HepG2 (cell line): ENCODE measurements around the gene ZCCHC9. TPM values are rescaled to one million over a fixed set of nuclear protein-coding genes. Genes with fewer than 3 reads are reported as not detected.

Experiments
- CREM ChIP-seq, 2 experiments: sonication (generic) in 1 of 2; formaldehyde crosslinking in 1 of 2; IDR thresholded peaks; 2 replicates each; pipeline versions ENCODE4 v1.4.0 to v1.6.1; 2016 to 2020; ENCODE audit warnings: antibody characterized with exemption in 1 of 2, mild to moderate bottlenecking in 1 of 2, missing genetic modification reagents in 1 of 2
- JUNB ChIP-seq: sonication (generic); formaldehyde crosslinking; IDR thresholded peaks from 2 replicates; pipeline ENCODE4 v1.8.0; 2022; ENCODE audit warnings: missing genetic modification reagents, mild to moderate bottlenecking, borderline replicate concordance
- KLF13 ChIP-seq: sonication (generic); formaldehyde crosslinking; IDR thresholded peaks from 2 replicates; pipeline ENCODE4 v1.4.0; 2020; ENCODE audit warnings: mild to moderate bottlenecking, missing genetic modification reagents
- SMC3 ChIP-seq: IDR thresholded peaks from 2 replicates; pipeline ENCODE4 v1.6.1; 2011; ENCODE audit warnings: low read length, improper control_type of control experiment
- SOX13 ChIP-seq, 3 experiments: fragments of 450-650 bp in 1 of 3; sonication (generic) in 1 of 3; formaldehyde crosslinking in 1 of 3; IDR thresholded peaks in 2 of 3; conservative IDR thresholded peaks in 1 of 3; 2 replicates each; pipeline versions ENCODE4 v1.5.0 to v1.6.1; 2016 to 2020; ENCODE audit warnings: antibody characterized with exemption in 1 of 3, mild to moderate bottlenecking in 1 of 3, missing compliant biosample characterization in 1 of 3, missing genetic modification reagents in 1 of 3, moderate library complexity in 1 of 3
- ZNF253 ChIP-seq: sonication (generic); formaldehyde crosslinking; IDR thresholded peaks from 2 replicates; pipeline ENCODE4 v1.8.0; 2022; ENCODE audit warnings: mild to moderate bottlenecking, missing genetic modification reagents, borderline replicate concordance
- ZNF343 ChIP-seq: sonication (generic); formaldehyde crosslinking; IDR thresholded peaks from 2 replicates; pipeline ENCODE4 v1.4.0; 2020; ENCODE audit warnings: mild to moderate bottlenecking, missing genetic modification reagents
- ZNF570 ChIP-seq: sonication (generic); formaldehyde crosslinking; IDR thresholded peaks from 2 replicates; pipeline ENCODE4 v1.4.0; 2020; ENCODE audit warnings: mild to moderate bottlenecking, missing genetic modification reagents, borderline replicate concordance
- polyA plus RNA-seq, 8 experiments: library from polyadenylated mRNA; depleted of rRNA in 3 of 8; stranded (reverse) in 7 of 8; unstranded in 1 of 8; fragments of >200 nt; fragmentation: Illumina TruSeq in 4 of 8; extraction: Trizol in 4 of 8; gene quantifications; 2 replicates each; pipeline versions ENCODE4 v1.2.1 to v1.2.3, GENCODE V29; 2011 to 2016; ENCODE audit warnings: low read depth in 4 of 8, missing spikeins in 1 of 8, mixed read lengths in 1 of 8; ENCODE audit not compliant: insufficient read depth in 1 of 8
- total RNA-seq, 5 experiments: library from RNA; depleted of rRNA; stranded (reverse); fragments of >200 nt; fragmentation: Illumina TruSeq; extraction: Trizol; gene quantifications; 2 replicates each; pipeline ENCODE4 v1.2.3, GENCODE V29; 2016; ENCODE audit warnings: low read depth in 1 of 5
- TF ChIP-seq, protein P1 (sequence below): sonication (generic); formaldehyde crosslinking; IDR thresholded peaks from 2 replicates; pipeline ENCODE4 v1.4.0; 2020; ENCODE audit warnings: mild to moderate bottlenecking, missing genetic modification reagents
- TF ChIP-seq, protein P2 (sequence below): conservative IDR thresholded peaks from 2 replicates; pipeline ENCODE4 v1.6.1; 2018; ENCODE audit warnings: missing genetic modification reagents
- TF ChIP-seq, protein P3 (sequence below): sonication (generic); formaldehyde crosslinking; IDR thresholded peaks from 2 replicates; pipeline ENCODE4 v1.4.0; 2020; ENCODE audit warnings: missing genetic modification reagents
- TF ChIP-seq, protein P4 (sequence below): sonication (generic); formaldehyde crosslinking; IDR thresholded peaks from 2 replicates; pipeline ENCODE4 v1.5.0; 2020; ENCODE audit warnings: missing genetic modification reagents
- TF ChIP-seq, protein P5 (sequence below): sonication (generic); formaldehyde crosslinking; IDR thresholded peaks from 2 replicates; pipeline ENCODE4 v1.5.0; 2020; ENCODE audit warnings: missing genetic modification reagents

The ZCCHC9 gene
- total and polyA plus RNA-seq, 2 of the 13 experiments (the other 11 are each of a cell fraction or from before 2014, with no cell fraction given): 28.7 to 52.5 TPM

DNA sequence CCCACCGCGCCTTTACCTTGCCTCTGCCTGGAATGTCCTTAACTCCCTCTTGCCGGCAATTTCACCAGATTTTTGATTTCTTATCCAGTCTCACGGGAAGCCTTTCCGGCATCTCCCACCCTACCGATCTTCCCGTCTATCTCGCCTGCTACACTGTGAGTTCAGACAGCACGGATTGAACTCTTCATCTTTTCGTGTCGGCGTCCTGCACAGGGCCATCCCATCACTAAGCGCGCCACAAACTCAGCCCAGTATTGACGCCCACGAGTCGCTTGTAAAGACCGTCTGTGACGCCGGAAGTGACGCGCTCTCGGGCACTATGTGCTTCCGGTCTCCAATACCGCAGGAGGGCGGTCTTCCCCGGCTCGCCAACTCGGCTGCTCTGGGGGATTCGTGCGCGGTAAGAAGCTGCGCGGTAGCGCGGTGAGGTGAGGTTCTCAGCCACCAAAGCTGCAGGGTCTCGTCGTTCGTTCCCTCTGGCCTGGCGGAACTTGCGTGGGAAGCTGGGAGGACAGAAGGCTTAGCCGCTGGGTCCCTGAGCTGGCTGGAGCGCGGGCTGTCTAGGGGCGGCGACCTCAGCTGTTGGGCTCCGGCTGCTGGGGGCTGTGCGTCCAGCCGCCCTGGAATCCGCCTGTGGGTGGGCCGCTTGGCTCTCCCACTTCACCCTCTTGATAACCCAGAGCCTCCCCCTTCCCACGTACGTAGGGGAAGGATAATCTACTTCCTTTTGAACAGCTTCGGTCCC is at the start of gene ZCCHC9 (continued):
- TF ChIP-seq, protein P1, sequence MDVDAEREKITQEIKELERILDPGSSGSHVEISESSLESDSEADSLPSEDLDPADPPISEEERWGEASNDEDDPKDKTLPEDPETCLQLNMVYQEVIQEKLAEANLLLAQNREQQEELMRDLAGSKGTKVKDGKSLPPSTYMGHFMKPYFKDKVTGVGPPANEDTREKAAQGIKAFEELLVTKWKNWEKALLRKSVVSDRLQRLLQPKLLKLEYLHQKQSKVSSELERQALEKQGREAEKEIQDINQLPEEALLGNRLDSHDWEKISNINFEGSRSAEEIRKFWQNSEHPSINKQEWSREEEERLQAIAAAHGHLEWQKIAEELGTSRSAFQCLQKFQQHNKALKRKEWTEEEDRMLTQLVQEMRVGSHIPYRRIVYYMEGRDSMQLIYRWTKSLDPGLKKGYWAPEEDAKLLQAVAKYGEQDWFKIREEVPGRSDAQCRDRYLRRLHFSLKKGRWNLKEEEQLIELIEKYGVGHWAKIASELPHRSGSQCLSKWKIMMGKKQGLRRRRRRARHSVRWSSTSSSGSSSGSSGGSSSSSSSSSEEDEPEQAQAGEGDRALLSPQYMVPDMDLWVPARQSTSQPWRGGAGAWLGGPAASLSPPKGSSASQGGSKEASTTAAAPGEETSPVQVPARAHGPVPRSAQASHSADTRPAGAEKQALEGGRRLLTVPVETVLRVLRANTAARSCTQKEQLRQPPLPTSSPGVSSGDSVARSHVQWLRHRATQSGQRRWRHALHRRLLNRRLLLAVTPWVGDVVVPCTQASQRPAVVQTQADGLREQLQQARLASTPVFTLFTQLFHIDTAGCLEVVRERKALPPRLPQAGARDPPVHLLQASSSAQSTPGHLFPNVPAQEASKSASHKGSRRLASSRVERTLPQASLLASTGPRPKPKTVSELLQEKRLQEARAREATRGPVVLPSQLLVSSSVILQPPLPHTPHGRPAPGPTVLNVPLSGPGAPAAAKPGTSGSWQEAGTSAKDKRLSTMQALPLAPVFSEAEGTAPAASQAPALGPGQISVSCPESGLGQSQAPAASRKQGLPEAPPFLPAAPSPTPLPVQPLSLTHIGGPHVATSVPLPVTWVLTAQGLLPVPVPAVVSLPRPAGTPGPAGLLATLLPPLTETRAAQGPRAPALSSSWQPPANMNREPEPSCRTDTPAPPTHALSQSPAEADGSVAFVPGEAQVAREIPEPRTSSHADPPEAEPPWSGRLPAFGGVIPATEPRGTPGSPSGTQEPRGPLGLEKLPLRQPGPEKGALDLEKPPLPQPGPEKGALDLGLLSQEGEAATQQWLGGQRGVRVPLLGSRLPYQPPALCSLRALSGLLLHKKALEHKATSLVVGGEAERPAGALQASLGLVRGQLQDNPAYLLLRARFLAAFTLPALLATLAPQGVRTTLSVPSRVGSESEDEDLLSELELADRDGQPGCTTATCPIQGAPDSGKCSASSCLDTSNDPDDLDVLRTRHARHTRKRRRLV (CRISPR knock-in tag): no peak; the same call in 1 of the 2 replicates
- no peak for TF ChIP-seq JUNB (CRISPR knock-in tag)
- no peak for TF ChIP-seq SOX13 (IDR thresholded peaks at IDR 0.05)
- TF ChIP-seq SOX13 (CRISPR knock-in tag; conservative IDR thresholded peaks at IDR 0.05 in 1 of 2, IDR thresholded peaks at IDR 0.05 in 1 of 2): peak in 1 of 2 experiments; percentile 55; a peak in 1 of 4 replicates
- no peak for TF ChIP-seq ZNF253
- TF ChIP-seq CREM (IDR thresholded peaks at IDR 0.05): peak; percentile 99
- TF ChIP-seq CREM (CRISPR knock-in tag; IDR thresholded peaks at IDR 0.05): peak; percentile 85
- no peak for TF ChIP-seq SMC3
- TF ChIP-seq, protein P2, sequence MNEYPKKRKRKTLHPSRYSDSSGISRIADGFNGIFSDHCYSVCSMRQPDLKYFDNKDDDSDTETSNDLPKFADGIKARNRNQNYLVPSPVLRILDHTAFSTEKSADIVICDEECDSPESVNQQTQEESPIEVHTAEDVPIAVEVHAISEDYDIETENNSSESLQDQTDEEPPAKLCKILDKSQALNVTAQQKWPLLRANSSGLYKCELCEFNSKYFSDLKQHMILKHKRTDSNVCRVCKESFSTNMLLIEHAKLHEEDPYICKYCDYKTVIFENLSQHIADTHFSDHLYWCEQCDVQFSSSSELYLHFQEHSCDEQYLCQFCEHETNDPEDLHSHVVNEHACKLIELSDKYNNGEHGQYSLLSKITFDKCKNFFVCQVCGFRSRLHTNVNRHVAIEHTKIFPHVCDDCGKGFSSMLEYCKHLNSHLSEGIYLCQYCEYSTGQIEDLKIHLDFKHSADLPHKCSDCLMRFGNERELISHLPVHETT: peak; percentile 77
- TF ChIP-seq, protein P3, sequence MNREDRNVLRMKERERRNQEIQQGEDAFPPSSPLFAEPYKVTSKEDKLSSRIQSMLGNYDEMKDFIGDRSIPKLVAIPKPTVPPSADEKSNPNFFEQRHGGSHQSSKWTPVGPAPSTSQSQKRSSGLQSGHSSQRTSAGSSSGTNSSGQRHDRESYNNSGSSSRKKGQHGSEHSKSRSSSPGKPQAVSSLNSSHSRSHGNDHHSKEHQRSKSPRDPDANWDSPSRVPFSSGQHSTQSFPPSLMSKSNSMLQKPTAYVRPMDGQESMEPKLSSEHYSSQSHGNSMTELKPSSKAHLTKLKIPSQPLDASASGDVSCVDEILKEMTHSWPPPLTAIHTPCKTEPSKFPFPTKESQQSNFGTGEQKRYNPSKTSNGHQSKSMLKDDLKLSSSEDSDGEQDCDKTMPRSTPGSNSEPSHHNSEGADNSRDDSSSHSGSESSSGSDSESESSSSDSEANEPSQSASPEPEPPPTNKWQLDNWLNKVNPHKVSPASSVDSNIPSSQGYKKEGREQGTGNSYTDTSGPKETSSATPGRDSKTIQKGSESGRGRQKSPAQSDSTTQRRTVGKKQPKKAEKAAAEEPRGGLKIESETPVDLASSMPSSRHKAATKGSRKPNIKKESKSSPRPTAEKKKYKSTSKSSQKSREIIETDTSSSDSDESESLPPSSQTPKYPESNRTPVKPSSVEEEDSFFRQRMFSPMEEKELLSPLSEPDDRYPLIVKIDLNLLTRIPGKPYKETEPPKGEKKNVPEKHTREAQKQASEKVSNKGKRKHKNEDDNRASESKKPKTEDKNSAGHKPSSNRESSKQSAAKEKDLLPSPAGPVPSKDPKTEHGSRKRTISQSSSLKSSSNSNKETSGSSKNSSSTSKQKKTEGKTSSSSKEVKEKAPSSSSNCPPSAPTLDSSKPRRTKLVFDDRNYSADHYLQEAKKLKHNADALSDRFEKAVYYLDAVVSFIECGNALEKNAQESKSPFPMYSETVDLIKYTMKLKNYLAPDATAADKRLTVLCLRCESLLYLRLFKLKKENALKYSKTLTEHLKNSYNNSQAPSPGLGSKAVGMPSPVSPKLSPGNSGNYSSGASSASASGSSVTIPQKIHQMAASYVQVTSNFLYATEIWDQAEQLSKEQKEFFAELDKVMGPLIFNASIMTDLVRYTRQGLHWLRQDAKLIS (CRISPR knock-in tag): 0 out of 2 replicates have a peak, but pooled peaks have one; percentile 7
- TF ChIP-seq KLF13 (CRISPR knock-in tag): 0 out of 2 replicates have a peak, but pooled peaks have one; percentile 67
- TF ChIP-seq, protein P4, sequence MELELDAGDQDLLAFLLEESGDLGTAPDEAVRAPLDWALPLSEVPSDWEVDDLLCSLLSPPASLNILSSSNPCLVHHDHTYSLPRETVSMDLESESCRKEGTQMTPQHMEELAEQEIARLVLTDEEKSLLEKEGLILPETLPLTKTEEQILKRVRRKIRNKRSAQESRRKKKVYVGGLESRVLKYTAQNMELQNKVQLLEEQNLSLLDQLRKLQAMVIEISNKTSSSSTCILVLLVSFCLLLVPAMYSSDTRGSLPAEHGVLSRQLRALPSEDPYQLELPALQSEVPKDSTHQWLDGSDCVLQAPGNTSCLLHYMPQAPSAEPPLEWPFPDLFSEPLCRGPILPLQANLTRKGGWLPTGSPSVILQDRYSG (CRISPR knock-in tag): no peak
- TF ChIP-seq ZNF343 (CRISPR knock-in tag): peak; percentile 38; the same call in 1 of the 2 replicates
- no peak for TF ChIP-seq ZNF570
- TF ChIP-seq, protein P5, sequence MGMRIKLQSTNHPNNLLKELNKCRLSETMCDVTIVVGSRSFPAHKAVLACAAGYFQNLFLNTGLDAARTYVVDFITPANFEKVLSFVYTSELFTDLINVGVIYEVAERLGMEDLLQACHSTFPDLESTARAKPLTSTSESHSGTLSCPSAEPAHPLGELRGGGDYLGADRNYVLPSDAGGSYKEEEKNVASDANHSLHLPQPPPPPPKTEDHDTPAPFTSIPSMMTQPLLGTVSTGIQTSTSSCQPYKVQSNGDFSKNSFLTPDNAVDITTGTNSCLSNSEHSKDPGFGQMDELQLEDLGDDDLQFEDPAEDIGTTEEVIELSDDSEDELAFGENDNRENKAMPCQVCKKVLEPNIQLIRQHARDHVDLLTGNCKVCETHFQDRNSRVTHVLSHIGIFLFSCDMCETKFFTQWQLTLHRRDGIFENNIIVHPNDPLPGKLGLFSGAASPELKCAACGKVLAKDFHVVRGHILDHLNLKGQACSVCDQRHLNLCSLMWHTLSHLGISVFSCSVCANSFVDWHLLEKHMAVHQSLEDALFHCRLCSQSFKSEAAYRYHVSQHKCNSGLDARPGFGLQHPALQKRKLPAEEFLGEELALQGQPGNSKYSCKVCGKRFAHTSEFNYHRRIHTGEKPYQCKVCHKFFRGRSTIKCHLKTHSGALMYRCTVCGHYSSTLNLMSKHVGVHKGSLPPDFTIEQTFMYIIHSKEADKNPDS (CRISPR knock-in tag): no peak
